SK-N-SH (cell line): Measurements from ENCODE around the gene CD96. TPM values are rescaled to one million over a fixed set of nuclear protein-coding genes. Genes with fewer than 3 reads are reported as not detected.

Experiments
- CTCF ChIA-PET: fragments of 300-600, 350-600 bp; formaldehyde crosslinking; extraction: SDS; loops from one replicate; lab custom pipeline; 2021; lab: Yijun Ruan, JAX
- POLR2A ChIA-PET: fragments of 350-600 bp; sonication (Branson Sonifier 250); formaldehyde crosslinking; extraction: SDS; loops from one replicate; lab custom pipeline; 2020; ENCODE audit warnings: antibody characterized with exemption, inconsistent platforms; lab: Yijun Ruan, JAX
- DNase-seq: peaks from one replicate; pipeline ENCODE4 v3.0.0; 2012
- H2AFZ ChIP-seq: fragments of 200-600 bp; sonication (generic); 2 replicates; pipeline ENCODE4 v1.8.1; 2016; ENCODE audit warnings: antibody characterized with exemption, mild to moderate bottlenecking, low read depth
- H3F3A ChIP-seq: fragments of 200-600 bp; sonication (generic); replicated peaks from 2 replicates; pipeline ENCODE3; 2016; ENCODE audit warnings: antibody characterized with exemption, mild to moderate bottlenecking; ENCODE audit not compliant: insufficient read depth
- H3K27ac ChIP-seq, 2 experiments: fragments of 200-500 bp in 1 of 2; fragments of 200-600 bp in 1 of 2; sonication (Bioruptor generic) in 1 of 2; sonication (generic), shearing (Covaris generic) in 1 of 2; 2 replicates each; pipeline versions ENCODE4 v1.5.1 to v1.6.1; 2014 to 2016; ENCODE audit warnings: low read depth in 2 of 2, inconsistent platforms in 1 of 2, low read length in 1 of 2, mild to moderate bottlenecking in 1 of 2, mixed read lengths in 1 of 2
- H3K27me3 ChIP-seq: fragments of 200-600 bp; sonication (generic), shearing (Covaris generic); 2 replicates; pipeline ENCODE4 v1.6.1; 2016; ENCODE audit warnings: mixed run types; ENCODE audit not compliant: insufficient read depth
- H3K36me3 ChIP-seq, 2 experiments: fragments of 200-500 bp in 1 of 2; fragments of 200-600 bp in 1 of 2; sonication (Bioruptor generic) in 1 of 2; sonication (generic) in 1 of 2; replicated peaks in 1 of 2; 2 replicates each; pipeline versions ENCODE3 to v1.5.1; 2014 to 2016; ENCODE audit warnings: low read length in 1 of 2, mild to moderate bottlenecking in 1 of 2; ENCODE audit not compliant: insufficient read depth in 2 of 2, control insufficient read depth in 1 of 2
- H3K4me1 ChIP-seq, 2 experiments: fragments of 200-500 bp in 1 of 2; fragments of 200-600 bp in 1 of 2; sonication (Bioruptor generic) in 1 of 2; sonication (generic), shearing (Covaris generic) in 1 of 2; 2 replicates each; pipeline versions ENCODE4 v1.5.1 to v1.6.1; 2014 to 2016; ENCODE audit warnings: low read depth in 1 of 2, low read length in 1 of 2, mixed run types in 1 of 2; ENCODE audit not compliant: insufficient read depth in 2 of 2, control insufficient read depth in 1 of 2
- H3K4me2 ChIP-seq: fragments of 200-600 bp; sonication (generic), shearing (Covaris generic); 2 replicates; pipeline ENCODE4 v1.6.1; 2017; ENCODE audit warnings: mixed run types
- H3K4me3 ChIP-seq, 2 experiments: fragments of 200-500 bp in 1 of 2; fragments of 200-600 bp in 1 of 2; sonication (Bioruptor generic) in 1 of 2; sonication (generic), shearing (Covaris generic) in 1 of 2; 2 replicates each; pipeline versions ENCODE4 v1.5.1 to v1.8.1; 2014 to 2016; ENCODE audit warnings: low read depth in 2 of 2, inconsistent platforms in 1 of 2, low read length in 1 of 2, mild to moderate bottlenecking in 1 of 2, mixed read lengths in 1 of 2, moderate library complexity in 1 of 2
- H3K79me2 ChIP-seq: fragments of 200-600 bp; sonication (generic); 2 replicates; pipeline ENCODE4 v1.8.1; 2017; ENCODE audit warnings: mild to moderate bottlenecking; ENCODE audit not compliant: insufficient read depth
- H3K9ac ChIP-seq: fragments of 200-600 bp; sonication (generic); 2 replicates; pipeline ENCODE4 v1.6.1; 2017; ENCODE audit warnings: mixed run types
- H3K9me2 ChIP-seq: fragments of 200-600 bp; sonication (generic); 2 replicates; pipeline ENCODE4 v1.6.1; 2017; ENCODE audit warnings: mixed run types
- H3K9me3 ChIP-seq: fragments of 200-600 bp; sonication (generic); 2 replicates; pipeline ENCODE4 v1.6.1; 2017; ENCODE audit warnings: mixed run types, mild to moderate bottlenecking, moderate library complexity
- H4K20me1 ChIP-seq: fragments of 200-600 bp; sonication (generic); 2 replicates; pipeline ENCODE4 v1.6.1; 2017; ENCODE audit warnings: mild to moderate bottlenecking, mixed run types; ENCODE audit not compliant: insufficient read depth
- FOXJ3 ChIP-seq: sonication (generic); formaldehyde crosslinking; IDR thresholded peaks from 2 replicates; pipeline ENCODE4 v1.5.1; 2020; ENCODE audit warnings: mild to moderate bottlenecking, missing genetic modification reagents
- MEF2A ChIP-seq: IDR thresholded peaks from 2 replicates; pipeline ENCODE4 v1.4.0; 2012; ENCODE audit warnings: low read depth, borderline replicate concordance
- NFIC ChIP-seq: IDR thresholded peaks from 2 replicates; pipeline ENCODE4 v1.4.0; 2012; ENCODE audit warnings: borderline replicate concordance
- RFX5 ChIP-seq: IDR thresholded peaks from 2 replicates; pipeline ENCODE4 v1.6.1; 2012; ENCODE audit warnings: mild to moderate bottlenecking, improper control_type of control experiment, low read length
- WGBS: methylation state at CpG from one replicate; pipeline ENCODE4 v1.1.6; 2017; ENCODE audit warnings: low lambda C conversion rate; 5-methylcytosine and 5-hydroxymethylcytosine counted together
- polyA plus RNA-seq, 3 experiments: library from polyadenylated mRNA; depleted of rRNA; stranded (reverse); fragments of >200 nt; gene quantifications; 2 replicates each; pipeline ENCODE4 v1.2.3, GENCODE V29; 2012
- TF ChIP-seq, protein P1 (sequence below): IDR thresholded peaks from 2 replicates; pipeline ENCODE4 v1.6.1; 2012; ENCODE audit warnings: mild to moderate bottlenecking, low read depth, low read length, moderate library complexity
- TF ChIP-seq, protein P2 (sequence below): fragments of 150-350 bp; IDR thresholded peaks from 2 replicates; pipeline ENCODE4 v1.6.1; 2016; ENCODE audit warnings: mild to moderate bottlenecking, low read depth, low read length
- TF ChIP-seq, protein P3 (sequence below): IDR thresholded peaks from 2 replicates; pipeline ENCODE4; 2012
- TF ChIP-seq, protein P4 (sequence below): IDR thresholded peaks from 2 replicates; pipeline ENCODE4 v1.4.0; 2012; ENCODE audit warnings: low read depth, borderline replicate concordance

CD96 gene
- polyA plus RNA-seq, 1 of the 3 experiments (the other 2 are of a cell fraction) = 0.02 TPM

DNA sequence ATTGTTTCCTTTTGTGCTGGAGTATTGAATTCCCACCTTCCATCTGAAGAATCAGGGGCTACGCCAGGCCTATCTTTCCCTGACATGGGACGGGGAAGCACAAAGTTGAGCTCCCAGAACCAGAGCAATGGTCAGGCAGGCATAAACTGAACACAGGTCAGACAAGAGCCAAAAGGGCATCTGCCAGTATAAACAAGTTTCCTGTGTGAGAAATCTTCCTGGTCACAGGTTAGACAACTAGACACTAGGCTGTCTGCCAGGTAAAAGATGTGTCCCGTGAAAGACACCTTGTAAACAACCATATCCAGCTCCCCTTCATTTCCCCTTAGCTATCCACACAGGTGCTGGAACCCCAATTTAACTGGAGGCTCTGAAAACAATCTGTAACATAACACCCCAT is 44.0 kb upstream of the CD96 start (continued):
- TF ChIP-seq, protein P1, sequence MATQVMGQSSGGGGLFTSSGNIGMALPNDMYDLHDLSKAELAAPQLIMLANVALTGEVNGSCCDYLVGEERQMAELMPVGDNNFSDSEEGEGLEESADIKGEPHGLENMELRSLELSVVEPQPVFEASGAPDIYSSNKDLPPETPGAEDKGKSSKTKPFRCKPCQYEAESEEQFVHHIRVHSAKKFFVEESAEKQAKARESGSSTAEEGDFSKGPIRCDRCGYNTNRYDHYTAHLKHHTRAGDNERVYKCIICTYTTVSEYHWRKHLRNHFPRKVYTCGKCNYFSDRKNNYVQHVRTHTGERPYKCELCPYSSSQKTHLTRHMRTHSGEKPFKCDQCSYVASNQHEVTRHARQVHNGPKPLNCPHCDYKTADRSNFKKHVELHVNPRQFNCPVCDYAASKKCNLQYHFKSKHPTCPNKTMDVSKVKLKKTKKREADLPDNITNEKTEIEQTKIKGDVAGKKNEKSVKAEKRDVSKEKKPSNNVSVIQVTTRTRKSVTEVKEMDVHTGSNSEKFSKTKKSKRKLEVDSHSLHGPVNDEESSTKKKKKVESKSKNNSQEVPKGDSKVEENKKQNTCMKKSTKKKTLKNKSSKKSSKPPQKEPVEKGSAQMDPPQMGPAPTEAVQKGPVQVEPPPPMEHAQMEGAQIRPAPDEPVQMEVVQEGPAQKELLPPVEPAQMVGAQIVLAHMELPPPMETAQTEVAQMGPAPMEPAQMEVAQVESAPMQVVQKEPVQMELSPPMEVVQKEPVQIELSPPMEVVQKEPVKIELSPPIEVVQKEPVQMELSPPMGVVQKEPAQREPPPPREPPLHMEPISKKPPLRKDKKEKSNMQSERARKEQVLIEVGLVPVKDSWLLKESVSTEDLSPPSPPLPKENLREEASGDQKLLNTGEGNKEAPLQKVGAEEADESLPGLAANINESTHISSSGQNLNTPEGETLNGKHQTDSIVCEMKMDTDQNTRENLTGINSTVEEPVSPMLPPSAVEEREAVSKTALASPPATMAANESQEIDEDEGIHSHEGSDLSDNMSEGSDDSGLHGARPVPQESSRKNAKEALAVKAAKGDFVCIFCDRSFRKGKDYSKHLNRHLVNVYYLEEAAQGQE = no peak
- TF ChIP-seq FOXJ3 (CRISPR knock-in tag) (no peak), NFIC (no peak), RFX5 (no peak)
- TF ChIP-seq, protein P2, sequence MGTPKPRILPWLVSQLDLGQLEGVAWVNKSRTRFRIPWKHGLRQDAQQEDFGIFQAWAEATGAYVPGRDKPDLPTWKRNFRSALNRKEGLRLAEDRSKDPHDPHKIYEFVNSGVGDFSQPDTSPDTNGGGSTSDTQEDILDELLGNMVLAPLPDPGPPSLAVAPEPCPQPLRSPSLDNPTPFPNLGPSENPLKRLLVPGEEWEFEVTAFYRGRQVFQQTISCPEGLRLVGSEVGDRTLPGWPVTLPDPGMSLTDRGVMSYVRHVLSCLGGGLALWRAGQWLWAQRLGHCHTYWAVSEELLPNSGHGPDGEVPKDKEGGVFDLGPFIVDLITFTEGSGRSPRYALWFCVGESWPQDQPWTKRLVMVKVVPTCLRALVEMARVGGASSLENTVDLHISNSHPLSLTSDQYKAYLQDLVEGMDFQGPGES = no peak
- TF ChIP-seq, protein P3, sequence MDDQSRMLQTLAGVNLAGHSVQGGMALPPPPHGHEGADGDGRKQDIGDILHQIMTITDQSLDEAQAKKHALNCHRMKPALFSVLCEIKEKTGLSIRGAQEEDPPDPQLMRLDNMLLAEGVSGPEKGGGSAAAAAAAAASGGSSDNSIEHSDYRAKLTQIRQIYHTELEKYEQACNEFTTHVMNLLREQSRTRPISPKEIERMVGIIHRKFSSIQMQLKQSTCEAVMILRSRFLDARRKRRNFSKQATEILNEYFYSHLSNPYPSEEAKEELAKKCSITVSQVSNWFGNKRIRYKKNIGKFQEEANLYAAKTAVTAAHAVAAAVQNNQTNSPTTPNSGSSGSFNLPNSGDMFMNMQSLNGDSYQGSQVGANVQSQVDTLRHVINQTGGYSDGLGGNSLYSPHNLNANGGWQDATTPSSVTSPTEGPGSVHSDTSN = no peak
- TF ChIP-seq, protein P4, sequence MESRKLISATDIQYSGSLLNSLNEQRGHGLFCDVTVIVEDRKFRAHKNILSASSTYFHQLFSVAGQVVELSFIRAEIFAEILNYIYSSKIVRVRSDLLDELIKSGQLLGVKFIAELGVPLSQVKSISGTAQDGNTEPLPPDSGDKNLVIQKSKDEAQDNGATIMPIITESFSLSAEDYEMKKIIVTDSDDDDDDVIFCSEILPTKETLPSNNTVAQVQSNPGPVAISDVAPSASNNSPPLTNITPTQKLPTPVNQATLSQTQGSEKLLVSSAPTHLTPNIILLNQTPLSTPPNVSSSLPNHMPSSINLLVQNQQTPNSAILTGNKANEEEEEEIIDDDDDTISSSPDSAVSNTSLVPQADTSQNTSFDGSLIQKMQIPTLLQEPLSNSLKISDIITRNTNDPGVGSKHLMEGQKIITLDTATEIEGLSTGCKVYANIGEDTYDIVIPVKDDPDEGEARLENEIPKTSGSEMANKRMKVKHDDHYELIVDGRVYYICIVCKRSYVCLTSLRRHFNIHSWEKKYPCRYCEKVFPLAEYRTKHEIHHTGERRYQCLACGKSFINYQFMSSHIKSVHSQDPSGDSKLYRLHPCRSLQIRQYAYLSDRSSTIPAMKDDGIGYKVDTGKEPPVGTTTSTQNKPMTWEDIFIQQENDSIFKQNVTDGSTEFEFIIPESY = no peak

DNA sequence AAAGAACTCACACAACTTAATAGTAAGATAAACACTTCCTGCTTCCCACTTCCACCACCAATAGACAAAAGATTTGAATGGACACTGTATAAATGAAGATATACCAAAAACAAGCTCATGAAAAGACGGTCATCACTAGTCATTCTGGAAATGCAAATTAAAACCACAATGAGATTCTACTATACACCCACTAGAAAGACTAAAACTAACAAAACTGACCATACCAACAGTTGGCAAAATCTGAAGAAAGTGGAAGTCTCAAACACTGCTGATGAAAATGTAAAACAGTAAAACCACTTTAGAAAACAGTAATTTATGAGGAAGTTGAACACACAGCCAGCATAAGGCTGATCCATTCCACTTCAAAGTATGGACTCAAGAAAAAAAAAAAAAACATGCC is 35.6 kb upstream of the CD96 start:
- ChIA-PET CTCF (no interaction called here), POLR2A (no interaction called here)
- H3K9me2 ChIP-seq = no peaks in the 10 kb centered on the region
- no peak overlapping the region for H3K4me2 ChIP-seq
- no peak overlapping the region for H2AFZ ChIP-seq
- H3F3A ChIP-seq = no peaks in the 10 kb centered on the region
- H4K20me1 ChIP-seq = no peaks in the 10 kb centered on the region
- no peak overlapping the region for H3K27ac ChIP-seq
- H3K36me3 ChIP-seq = no peaks in the 10 kb centered on the region
- TF ChIP-seq RFX5 (no peak), FOXJ3 (CRISPR knock-in tag) (no peak), MEF2A (no peak)
- no peaks in the 10 kb centered on the region for H3K27me3 ChIP-seq
- H3K79me2 ChIP-seq = no peaks in the 10 kb centered on the region
- H3K4me3 ChIP-seq = no peak overlapping the region
- H3K4me1 ChIP-seq = no peaks in the 10 kb centered on the region; a peak in 1 of 4 replicates
- 67% methylated on average over 1 of the region's 1 CpG for WGBS
- H3K9me3 ChIP-seq = no peaks in the 10 kb centered on the region; the same call in 1 of the 2 replicates
- H3K9ac ChIP-seq = no peak overlapping the region
- no peak for DNase-seq
